ENCODE results near the gene KLK5. TPM values are rescaled to one million over a fixed set of nuclear protein-coding genes. Genes with fewer than 3 reads are reported as not detected.

Gene KLK5
- total RNA-seq, 2 experiments from 2014 or later, result not detected

DNA sequence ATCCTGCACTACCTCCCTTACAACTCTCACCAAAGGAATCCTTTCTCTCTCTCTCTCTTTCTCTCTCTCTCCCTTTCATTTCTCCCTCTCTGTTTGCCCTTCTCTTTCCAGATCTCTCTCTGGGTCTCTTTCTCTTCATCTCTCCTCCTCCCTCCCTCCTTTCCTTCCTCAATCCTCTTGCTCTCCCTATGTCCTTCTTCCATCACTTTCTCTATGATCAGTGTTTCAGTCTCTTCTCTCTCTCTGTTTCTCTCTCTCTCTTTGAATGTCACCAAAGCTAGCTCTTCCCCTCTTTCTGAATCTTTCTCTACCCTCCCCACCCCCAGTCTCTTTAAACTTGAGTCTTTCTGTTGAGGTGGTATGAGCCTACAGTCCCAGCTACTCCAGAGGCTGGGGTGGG lies 21.8 kb downstream of the KLK5 start:
- no peaks in the 10 kb centered on the region for H3K36me3 Mint-ChIP-seq (ENCODE audit: low read depth)
- DNase-seq, result no peak
- H3K9me3 Mint-ChIP-seq, result no peaks in the 10 kb centered on the region
- ChIA-PET POLR2A (no interaction called here), CTCF (no interaction called here)
- H3K9me3 ChIP-seq (ENCODE audit: control insufficient read depth in 1 of 2, insufficient read depth in 1 of 2, low read length in 2 of 2), result no peaks in the 10 kb centered on the region
- H3K27me3 ChIP-seq (ENCODE audit: control insufficient read depth in 1 of 2, insufficient read depth in 2 of 2, low read length in 2 of 2), result peaks cover 15 to 20% of the 10 kb centered on the region in 2 experiments
- intact Hi-C loops (cut with DNase I, micrococcal nuclease), result loop anchor here in 1 of 2 experiments (10.0 kb wide), 1 partner anchor 324 kb away; the partner anchor contains the start of gene SIGLECL1
- no peaks in the 10 kb centered on the region for H3K4me1 ChIP-seq (ENCODE audit: insufficient read depth, low read length)
- TF ChIP-seq, protein P1, sequence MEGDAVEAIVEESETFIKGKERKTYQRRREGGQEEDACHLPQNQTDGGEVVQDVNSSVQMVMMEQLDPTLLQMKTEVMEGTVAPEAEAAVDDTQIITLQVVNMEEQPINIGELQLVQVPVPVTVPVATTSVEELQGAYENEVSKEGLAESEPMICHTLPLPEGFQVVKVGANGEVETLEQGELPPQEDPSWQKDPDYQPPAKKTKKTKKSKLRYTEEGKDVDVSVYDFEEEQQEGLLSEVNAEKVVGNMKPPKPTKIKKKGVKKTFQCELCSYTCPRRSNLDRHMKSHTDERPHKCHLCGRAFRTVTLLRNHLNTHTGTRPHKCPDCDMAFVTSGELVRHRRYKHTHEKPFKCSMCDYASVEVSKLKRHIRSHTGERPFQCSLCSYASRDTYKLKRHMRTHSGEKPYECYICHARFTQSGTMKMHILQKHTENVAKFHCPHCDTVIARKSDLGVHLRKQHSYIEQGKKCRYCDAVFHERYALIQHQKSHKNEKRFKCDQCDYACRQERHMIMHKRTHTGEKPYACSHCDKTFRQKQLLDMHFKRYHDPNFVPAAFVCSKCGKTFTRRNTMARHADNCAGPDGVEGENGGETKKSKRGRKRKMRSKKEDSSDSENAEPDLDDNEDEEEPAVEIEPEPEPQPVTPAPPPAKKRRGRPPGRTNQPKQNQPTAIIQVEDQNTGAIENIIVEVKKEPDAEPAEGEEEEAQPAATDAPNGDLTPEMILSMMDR (IDR thresholded peaks at IDR 0.05), result no peak
- H3K4me3 Mint-ChIP-seq, result no peak overlapping the region
- no peak overlapping the region for H3K4me3 ChIP-seq (ENCODE audit: low read length)
- H3K27ac Mint-ChIP-seq, result no peak overlapping the region
- H3K36me3 ChIP-seq (ENCODE audit: insufficient read depth, low read length), result no peaks in the 10 kb centered on the region
- H3K27ac ChIP-seq (ENCODE audit: low read depth in 1 of 2, low read length in 2 of 2), result no peak overlapping the region
- H3K27me3 Mint-ChIP-seq, result peaks cover 51% of the 10 kb centered on the region
- H3K4me1 Mint-ChIP-seq (ENCODE audit: low read depth), result peaks cover 5% of the 10 kb centered on the region
- ATAC-seq (ENCODE audit: poor library complexity), result no peak

DNA sequence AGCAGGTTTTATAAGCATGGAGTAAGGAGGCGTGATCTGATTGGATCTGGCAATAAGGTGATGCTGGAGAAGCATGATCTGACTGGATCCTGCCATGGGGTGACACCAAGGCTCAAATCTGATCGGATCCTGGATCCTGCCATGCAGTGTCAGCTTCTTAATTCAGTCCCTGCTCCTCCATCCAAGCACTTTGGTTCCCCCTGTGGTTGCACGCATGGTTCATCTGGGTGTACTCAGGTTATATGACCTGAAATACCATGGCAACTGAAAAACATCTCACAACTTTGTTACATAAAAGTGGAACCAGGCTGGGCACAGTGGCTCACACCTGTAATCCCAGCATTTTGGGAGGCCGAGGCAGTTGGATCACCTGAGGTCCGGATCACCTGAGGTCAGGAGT lies 24.0 kb downstream of the KLK5 start:
- DNase-seq, result no peak
- peaks cover 5% of the 10 kb centered on the region for H3K4me1 Mint-ChIP-seq (ENCODE audit: low read depth)

DNA sequence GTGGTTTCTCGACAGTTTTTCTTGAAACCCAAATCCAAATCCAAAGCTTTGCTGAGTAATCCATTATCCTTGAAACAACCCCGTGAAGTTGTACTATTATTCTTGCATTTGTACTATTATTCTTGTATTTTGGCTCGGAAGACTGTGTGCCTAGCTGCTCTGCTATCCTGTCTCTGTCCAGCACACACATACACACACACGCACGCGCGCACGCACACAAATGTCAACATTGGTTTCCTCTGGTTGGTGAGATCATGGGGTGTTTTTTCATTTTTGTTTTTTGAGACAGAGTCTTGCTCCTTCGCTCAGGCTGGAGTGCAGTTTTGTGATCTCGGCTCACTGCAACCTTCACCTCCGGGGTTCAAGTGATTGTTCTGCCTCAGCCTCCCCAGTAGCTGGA lies 26.7 kb downstream of the KLK5 start:
- intact Hi-C loops (cut with DNase I, micrococcal nuclease), result loop anchor here in 1 of 2 experiments (5.0 to 10.0 kb wide), 2 partner anchors 171 to 391 kb away; no protein-coding TSS in a partner anchor
- no peak for ATAC-seq (ENCODE audit: poor library complexity)

More for the DNA sequence above, 24.0 kb downstream of the KLK5 start:
- H3K36me3 Mint-ChIP-seq (ENCODE audit: low read depth), result no peaks in the 10 kb centered on the region
- H3K27me3 Mint-ChIP-seq, result peaks cover 54% of the 10 kb centered on the region
- Histone ChIP-seq H3K9me3 (ENCODE audit: control insufficient read depth in 1 of 2, insufficient read depth in 1 of 2, low read length in 2 of 2) (no peaks in the 10 kb centered on the region), H3K4me3 (ENCODE audit: low read length) (no peak overlapping the region), H3K27me3 (ENCODE audit: control insufficient read depth in 1 of 2, insufficient read depth in 2 of 2, low read length in 2 of 2) (peaks cover 15 to 19% of the 10 kb centered on the region in 2 experiments), H3K4me1 (ENCODE audit: insufficient read depth, low read length) (no peaks in the 10 kb centered on the region), H3K27ac (ENCODE audit: low read depth in 1 of 2, low read length in 2 of 2) (no peak overlapping the region), H3K36me3 (ENCODE audit: insufficient read depth, low read length) (no peaks in the 10 kb centered on the region)
- H3K4me3 Mint-ChIP-seq, result no peak overlapping the region
- TF ChIP-seq, protein P1 (IDR thresholded peaks at IDR 0.05), result no peak
- no peaks in the 10 kb centered on the region for H3K9me3 Mint-ChIP-seq
- intact Hi-C loops (cut with DNase I, micrococcal nuclease), result loop anchor here in 1 of 2 experiments (5.0 to 10.0 kb wide), 2 partner anchors 168 to 394 kb away; no protein-coding TSS in a partner anchor
- ChIA-PET CTCF (no interaction called here), POLR2A (no interaction called here)
- no peak overlapping the region for H3K27ac Mint-ChIP-seq
- no peak for ATAC-seq (ENCODE audit: poor library complexity)

More for the DNA sequence above, 26.7 kb downstream of the KLK5 start:
- no peak overlapping the region for H3K27ac ChIP-seq (ENCODE audit: low read depth in 1 of 2, low read length in 2 of 2)
- H3K4me3 ChIP-seq (ENCODE audit: low read length), result no peak overlapping the region
- Mint-ChIP-seq H3K4me3 (no peak overlapping the region), H3K9me3 (no peaks in the 10 kb centered on the region), H3K36me3 (ENCODE audit: low read depth) (no peaks in the 10 kb centered on the region), H3K27ac (no peak overlapping the region), H3K27me3 (peaks cover 44% of the 10 kb centered on the region), H3K4me1 (ENCODE audit: low read depth) (peaks cover 11% of the 10 kb centered on the region)
- TF ChIP-seq, protein P1 (IDR thresholded peaks at IDR 0.05), result no peak
- DNase-seq, result no peak
- ChIA-PET POLR2A (no interaction called here), CTCF (no interaction called here)
- no peaks in the 10 kb centered on the region for H3K9me3 ChIP-seq (ENCODE audit: control insufficient read depth in 1 of 2, insufficient read depth in 1 of 2, low read length in 2 of 2)
- H3K36me3 ChIP-seq (ENCODE audit: insufficient read depth, low read length), result no peaks in the 10 kb centered on the region
- peaks cover 7% of the 10 kb centered on the region for H3K4me1 ChIP-seq (ENCODE audit: insufficient read depth, low read length)
- peaks cover 9 to 22% of the 10 kb centered on the region in 2 experiments for H3K27me3 ChIP-seq (ENCODE audit: control insufficient read depth in 1 of 2, insufficient read depth in 2 of 2, low read length in 2 of 2)

Data from CD4-positive, alpha-beta T cell (primary cell).